Occipital lobe (tissue), 2 donors: ENCODE measurements around the gene TIGD1. TPM values are rescaled to one million over a fixed set of nuclear protein-coding genes. Genes with fewer than 3 reads are reported as not detected.

Source experiments
- DNase-seq: peaks from one replicate; lab custom pipeline; 2025; lab: John Stamatoyannopoulos, UW
- total RNA-seq: library from RNA; depleted of rRNA; stranded (reverse); fragments of >200 nt; gene quantifications from one replicate; pipeline ENCODE4 v1.2.3, GENCODE V29; 2014

Gene TIGD1
- total RNA-seq, 1 donor from 2014 or later: 11.2 TPM

- DNase-seq: peak; percentile 19
Observed at GRCh38 chr2:232523682-232524597, 26.4 kb downstream of the TIGD1 start.

GRCh38 chr2:232523402-232523681 lies 27.0 kb downstream of the TIGD1 start:
- DNase-seq: no peak

DNA sequence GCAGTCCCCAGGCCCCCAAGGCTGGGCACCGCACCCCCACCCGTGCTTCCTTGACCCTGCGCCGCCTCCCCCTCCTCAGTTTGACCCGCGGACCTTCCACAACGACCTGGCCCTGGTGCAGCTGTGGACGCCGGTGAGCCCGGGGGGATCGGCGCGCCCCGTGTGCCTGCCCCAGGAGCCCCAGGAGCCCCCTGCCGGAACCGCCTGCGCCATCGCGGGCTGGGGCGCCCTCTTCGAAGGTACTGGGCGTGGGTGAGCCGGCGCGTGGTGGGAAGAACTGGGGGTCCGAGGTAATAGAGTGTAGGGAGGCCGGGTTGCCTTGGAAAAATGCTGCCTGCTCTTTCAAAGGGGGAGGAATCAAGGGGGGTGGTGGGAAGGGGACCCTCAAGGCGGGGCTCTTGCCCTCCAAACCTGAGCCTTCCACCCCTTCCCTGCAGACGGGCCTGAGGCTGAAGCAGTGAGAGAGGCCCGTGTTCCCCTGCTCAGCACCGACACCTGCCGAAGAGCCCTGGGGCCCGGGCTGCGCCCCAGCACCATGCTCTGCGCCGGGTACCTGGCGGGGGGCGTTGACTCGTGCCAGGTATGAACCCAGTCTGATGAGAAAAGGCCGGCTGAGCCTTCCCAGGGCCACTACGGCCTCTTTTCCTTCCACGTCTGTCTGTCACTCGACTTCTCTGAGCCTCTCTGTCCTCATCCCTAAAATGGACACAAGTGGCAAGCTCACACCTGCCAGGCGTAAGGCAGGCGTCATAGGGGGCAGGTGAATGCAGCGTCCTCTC lies 27.5 kb downstream of the TIGD1 start:
- DNase-seq: no peak

DNA sequence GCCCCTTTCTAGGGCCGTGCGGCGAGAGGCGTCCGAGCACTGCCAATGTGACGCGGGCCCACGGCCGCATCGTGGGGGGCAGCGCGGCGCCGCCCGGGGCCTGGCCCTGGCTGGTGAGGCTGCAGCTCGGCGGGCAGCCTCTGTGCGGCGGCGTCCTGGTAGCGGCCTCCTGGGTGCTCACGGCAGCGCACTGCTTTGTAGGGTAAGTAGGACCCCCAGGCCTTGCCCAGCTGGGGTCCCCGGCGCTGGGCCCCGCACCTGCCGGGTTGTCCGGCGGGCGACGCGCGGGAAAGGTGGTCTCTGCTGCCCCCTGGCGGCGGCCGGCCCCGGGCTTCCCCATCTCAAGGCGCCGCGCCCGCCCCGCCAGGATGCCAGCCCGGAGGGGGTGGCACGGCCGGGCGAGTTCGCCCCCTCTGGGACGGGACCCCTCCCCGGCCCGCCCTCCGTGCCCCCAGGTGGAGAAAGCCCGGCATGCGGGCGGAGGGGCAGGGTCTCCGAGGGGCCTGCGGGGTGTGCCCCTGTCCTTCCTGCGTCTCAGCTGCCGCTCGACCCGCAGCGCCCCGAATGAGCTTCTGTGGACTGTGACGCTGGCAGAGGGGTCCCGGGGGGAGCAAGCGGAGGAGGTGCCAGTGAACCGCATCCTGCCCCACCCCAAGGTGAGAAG lies 28.3 kb downstream of the TIGD1 start:
- DNase-seq: no peak

DNA sequence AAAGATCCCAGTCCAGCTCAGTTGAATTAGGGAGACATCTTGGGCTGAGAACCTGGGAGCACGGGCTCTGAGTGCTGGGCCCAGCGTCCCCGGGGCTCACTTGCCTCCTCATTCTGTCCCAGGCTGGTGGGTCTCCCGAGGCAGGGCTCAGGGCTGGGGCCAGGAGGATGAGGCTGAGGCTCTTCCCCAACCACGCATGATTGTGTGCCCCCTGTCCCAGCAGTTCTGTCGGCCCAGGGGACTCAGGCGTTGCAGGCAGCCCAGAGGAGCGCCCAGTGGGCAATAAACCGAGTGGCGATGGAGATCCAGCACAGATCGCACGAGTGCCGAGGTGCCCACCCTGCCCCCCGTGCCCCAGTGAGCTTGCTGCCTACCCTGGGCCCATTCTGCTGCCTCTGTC lies 29.3 kb downstream of the TIGD1 start:
- DNase-seq: no peak

DNA sequence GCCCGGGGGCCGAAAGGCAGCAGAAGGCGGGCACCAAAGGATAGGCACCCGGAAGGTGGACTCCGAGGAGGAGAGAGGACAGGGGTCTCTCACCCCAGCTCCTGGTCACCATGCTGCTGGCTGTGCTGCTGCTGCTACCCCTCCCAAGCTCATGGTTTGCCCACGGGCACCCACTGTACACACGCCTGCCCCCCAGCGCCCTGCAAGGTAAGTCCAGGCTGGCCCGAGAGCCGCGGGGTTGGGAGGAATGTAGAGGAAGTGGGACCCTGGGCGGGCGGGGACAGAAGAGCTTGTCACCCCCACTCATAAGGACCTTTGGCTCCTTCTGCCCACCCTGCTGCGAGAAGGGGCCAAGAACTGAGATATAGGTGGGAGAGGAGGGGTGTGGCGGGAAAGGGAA lies 29.9 kb downstream of the TIGD1 start:
- DNase-seq: no peak

GRCh38 chr2:232519581-232520438 lies 30.5 kb downstream of the TIGD1 start, which contains the start of gene PRSS56:
Gene PRSS56 (plus strand): TSS chr2:232520388. CDS start chr2:232520599, 211 bp downstream.
- DNase-seq: no peak

GRCh38 chr2:232518844-232519243 lies 31.5 kb downstream of the TIGD1 start:
- no peak for DNase-seq

GRCh38 chr2:232516551-232516950 lies 33.8 kb downstream of the TIGD1 start:
- DNase-seq: no peak

DNA sequence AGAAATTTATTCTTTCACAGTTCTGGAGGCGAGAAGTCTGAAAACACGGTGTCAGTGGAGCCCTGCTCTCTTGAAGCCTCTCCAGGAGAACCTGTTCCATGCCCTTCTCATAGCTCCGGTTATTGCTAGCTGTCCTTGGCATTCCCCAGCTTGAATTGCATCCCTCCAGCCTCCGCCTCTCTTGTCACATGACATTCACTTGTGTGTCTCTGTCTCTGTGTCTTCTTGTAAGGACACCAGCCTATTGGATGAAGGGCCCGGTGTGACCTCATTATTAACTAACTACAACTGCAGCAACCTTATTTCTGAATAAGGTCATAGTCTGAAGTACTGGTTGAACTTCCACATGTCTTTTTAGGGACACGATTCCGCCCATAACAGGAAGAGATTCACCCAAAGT lies 34.7 kb downstream of the TIGD1 start:
- no peak for DNase-seq

GRCh38 chr2:232513353-232513752 lies 37.0 kb downstream of the TIGD1 start:
- no peak for DNase-seq

DNA sequence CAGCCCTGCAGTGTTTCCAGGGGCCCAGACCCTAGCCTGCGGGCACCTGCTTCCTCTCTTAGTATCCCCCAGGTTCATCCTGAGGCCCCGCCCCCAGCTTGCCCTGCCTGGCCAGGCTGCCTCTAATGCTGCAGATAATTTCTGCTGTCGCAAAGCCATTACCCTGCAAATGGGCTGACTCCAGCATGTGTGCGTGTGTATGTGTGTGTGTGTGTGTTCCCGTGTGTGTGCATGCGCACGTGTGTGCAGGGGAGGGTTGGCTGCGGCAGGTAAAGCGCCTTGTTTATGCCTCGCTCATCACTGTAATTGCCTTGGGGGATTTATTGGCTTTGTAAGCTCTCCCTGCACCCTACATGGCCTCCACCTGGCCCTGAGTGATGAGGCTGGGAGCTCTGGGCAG lies 37.8 kb downstream of the TIGD1 start:
- DNase-seq: no peak

GRCh38 chr2:232511336-232511890 lies 38.9 kb downstream of the TIGD1 start:
- no peak for DNase-seq

DNA sequence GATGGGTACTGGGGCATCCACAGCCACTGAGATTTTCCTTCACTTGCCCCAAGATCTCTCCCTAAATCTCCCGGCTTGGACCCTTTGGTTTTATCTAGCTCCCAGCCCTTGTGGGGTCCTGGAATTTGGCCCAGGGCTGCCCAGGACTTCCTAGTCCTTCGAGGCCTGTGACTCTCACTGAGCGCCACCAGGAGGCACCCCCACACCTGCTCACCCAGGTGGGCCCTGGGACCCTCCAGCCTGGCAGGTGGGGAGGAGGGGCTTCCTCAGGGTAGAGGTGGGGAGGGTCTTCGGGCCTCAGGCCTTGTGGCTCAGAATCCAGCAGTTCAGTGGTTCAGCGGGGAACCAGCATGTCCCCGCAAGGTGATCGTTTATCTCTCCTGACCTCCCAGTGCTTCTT lies 42.1 kb downstream of the TIGD1 start:
- DNase-seq: no peak

DNA sequence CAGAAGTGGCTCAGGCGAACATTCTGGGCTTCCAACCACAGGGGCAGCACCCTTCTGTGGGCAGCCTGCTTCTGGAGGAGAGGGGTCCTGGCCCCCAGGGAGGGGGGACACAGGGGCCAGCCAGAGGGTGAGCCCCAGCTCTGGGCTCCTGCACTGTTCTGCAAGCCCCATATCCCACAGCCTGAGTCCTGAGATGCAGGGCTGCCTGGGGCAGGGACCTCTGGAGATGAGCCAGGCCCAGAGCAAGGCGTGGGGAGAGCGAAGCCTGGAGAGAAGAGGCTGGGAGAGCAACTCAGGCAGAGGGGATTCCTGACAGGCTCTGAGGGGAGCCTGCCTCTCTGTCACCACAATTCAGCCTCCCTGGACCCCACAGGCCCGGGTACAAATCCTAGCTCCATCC lies 43.6 kb downstream of the TIGD1 start:
- DNase-seq: no peak

DNA sequence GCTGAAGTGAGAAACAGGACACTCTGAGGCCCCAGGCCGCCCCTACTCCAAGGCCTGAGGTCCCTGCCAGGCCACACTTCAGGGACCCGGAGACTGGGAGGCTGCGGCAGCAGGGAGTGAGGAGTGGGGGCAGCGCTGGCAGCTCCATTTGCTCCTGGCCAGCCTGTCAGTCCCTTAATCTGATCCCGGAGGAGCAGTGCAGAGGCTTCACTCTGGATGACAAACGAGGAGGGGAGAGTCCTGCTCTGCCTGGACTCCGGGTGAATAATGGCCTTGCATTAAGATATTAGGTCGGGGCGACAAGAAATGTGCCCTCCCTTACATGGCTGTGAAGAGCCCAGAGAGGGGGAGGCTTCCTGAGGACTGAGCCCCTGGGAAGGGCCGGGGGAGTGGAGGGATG lies 44.5 kb downstream of the TIGD1 start:
- no peak for DNase-seq

GRCh38 chr2:232504438-232504837 lies 45.9 kb downstream of the TIGD1 start:
- no peak for DNase-seq

- no peak for DNase-seq
Observed at GRCh38 chr2:232503809-232504323, 46.5 kb downstream of the TIGD1 start.

DNA sequence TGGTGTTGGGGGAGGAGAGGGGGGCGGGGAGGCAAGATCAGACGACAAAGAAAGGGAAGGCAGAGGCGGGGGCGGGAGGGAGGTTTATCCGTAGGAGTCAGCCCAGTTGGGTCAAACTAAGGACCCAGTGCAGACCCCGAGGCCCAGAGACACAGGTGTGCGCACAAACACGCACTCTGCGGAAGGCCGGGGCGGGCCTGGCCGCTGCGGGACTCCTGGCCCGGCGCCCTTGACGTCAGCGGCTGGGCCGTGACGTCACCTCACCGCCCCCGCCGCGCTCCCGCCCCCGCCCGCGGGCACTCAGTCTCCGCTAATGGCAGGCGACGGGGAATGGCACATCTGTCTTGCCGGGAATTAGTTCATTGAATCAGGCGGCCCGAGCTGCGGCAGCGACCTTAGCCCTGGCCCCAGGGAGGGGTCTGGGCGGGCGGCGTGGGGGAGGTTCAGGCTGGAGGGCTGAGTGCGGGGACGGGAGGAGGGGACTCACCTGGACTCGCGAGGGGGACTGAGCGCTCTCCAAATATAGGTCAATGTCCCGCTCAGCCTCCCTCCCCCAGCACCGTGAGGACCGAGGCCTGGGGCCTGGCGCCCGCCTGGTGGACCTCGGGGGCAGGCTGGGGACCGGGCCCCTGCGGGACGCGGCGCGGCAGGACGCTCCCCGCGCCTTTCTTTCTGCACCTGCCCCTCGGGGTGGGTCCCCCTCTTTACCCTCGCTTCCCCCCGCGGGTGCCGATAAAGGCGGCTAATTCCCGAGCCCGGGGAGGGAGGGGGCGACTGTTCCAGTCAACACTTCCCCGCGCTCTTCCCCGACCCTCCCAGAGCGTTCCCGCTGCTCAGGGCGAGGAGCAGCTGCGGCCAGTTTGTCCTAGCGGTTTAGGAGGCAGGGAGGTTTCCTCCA lies 47.2 kb downstream of the TIGD1 start:
- peak; percentile 17 for DNase-seq

DNA sequence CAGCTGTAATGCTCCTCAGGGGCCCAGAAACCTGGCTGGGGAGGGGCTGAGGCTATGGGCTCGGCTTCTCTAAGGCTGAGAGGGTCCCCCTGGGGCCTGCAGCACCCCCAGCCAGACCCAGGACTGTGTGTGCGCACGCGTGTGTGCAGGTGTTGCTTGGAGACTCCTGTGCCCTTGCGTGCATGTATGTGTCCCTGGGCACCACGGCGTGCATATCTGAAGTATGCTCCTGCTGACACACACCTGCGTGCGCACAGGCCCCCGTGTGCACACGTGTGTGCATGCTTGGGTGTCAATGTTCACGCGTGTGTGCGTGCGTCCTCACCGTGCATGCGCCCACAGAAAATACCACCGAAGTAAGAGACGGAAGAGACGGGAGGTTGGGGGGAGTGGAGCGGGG lies 47.8 kb downstream of the TIGD1 start:
- no peak for DNase-seq
